Epidermal melanocyte (primary cell): Measurements from ENCODE around the gene SHISA2.

Experiments
- DNase-seq: peaks from one replicate; pipeline ENCODE4 v3.0.0; 2011; ENCODE audit warnings: low spot score; ENCODE audit not compliant: insufficient read length

SHISA2 gene

DNA sequence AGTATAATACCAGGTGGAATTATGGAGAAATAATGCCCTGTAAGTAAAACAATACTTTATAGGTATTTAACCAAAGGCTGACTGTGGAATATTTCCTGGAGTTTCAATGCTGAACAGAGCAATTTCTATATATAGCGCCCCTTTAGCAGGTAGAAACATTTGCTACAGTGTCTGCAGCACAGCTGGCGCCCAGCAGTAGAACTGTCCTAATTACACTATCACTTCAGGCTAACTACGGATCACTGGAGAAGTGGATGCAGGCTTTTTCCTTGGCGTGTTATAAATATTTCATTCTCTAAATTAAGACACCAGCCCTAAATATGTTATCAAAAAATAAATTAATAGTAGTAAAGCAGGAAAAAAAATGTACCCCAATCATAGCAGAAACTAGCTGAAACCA is 3.1 kb downstream of the SHISA2 start:
- no peak for DNase-seq

DNA sequence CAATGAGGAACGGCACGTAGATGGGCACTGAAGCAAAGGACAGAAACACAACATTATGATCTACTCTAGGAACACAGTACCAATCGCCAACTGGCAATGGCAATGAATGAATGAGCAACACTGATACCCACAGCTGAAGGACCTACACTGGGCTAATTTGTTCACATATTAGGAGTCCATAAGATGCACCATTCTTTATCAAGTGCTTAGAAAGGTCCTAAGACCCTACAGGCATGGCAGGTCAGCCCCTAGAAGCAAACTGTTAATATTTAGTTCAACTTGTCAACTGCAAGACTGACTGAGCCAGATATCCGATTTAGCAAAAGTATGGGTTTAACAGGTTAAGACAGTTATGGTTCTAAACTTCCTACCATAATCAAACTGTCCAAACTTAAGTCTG is 4.8 kb downstream of the SHISA2 start:
- no peak for DNase-seq

DNA sequence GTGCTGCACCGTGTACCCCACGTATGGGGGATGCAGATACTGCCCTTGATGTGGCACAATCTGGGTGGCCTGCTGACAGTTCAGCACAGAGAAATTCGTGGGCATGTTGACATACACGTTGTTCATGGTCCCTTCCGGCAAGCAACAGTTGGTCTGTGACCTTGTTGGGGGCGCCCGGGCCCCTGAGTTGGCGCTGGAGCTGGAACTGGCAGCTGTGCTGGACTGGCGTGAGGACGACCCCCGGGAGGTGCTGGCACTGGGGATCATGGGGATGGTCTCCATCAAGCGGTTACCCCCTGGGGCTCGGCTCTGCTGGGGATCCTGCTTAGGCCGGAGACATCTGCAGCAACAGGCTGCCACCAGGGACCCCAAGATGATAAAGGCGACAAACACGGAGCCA is 5.2 kb downstream of the SHISA2 start:
- DNase-seq, result no peak

DNA sequence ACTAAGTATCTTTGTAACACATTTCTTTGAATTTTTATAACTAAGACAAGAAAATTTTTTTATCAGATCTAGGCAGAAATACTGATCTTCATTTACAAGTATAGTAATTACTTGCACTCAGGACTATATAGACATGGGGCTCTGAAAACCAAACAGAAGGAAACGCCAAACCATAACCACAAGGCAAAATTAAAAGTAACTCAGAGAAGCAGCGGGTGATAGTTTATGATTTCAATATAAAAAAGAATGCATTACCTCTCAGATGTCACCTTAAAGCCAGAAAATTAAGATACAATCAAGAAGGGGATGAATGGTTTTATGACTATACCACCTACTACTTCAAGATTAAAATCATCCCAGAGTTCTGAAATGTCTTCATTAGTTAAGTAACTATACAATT is 6.7 kb downstream of the SHISA2 start:
- DNase-seq, result no peak

DNA sequence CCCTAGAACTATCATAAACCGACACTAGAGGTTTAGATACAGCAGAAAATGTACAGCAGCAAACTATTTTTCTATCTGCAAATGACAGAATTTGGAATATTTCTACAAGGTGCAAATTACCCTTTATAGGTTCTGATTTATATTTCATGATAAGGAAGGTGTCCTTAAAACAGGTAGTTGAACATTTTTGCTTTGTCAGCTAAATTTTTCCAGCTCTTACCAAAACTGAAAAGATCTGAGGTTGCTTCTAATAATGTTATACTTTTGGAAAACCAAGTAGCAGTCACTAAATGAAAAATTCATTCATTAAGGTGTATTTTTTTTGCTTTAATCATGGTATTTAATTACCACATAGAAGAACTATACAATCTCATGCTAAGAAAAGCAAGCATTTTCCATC is 9.0 kb downstream of the SHISA2 start:
- DNase-seq, result no peak

DNA sequence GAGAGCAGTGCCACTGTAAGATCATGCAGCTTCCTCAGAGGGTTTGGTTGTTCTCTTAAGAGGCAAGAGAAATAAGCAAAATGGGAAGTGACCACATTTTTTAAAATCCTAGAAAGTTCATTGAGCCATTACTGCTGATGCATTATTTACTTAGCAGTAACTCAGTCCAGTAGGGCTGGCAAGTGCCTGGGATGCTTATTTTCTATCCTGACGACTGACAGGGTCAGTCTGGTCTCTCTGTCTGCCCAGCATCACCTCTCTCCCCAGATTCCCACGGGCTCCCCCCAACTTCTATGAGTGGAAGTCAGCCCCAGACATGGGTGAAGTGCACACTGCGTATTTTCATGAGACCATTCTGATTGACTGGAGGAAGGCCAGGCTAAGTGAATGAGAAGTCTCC is 10.4 kb downstream of the SHISA2 start:
- no peak for DNase-seq

DNA sequence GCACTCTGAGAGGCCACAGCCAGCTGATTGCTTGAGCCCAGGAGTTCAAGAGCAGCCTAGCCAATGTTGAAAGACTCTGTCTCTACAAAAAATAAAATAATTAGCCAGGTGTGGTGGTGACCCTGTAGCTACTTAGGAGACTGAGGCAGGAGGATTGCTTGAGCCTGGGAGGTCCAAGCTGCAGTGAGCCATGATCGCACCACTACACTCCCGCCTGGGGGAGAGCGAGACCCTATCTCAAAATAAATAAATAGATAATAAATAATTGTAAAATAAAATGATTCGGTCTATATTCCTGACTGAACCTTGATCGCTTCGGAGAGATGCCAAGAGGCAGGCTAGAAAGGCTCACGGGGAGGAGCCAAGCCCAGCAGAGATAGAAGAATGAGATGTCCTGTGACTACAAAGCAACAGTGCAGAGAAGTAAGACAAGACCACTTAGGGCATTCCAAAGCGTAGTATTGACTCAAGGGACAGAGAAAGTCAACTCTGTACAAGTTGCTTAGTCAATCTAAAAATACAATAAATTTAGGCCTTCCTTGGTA is 12.8 kb downstream of the SHISA2 start:
- no peak for DNase-seq

DNA sequence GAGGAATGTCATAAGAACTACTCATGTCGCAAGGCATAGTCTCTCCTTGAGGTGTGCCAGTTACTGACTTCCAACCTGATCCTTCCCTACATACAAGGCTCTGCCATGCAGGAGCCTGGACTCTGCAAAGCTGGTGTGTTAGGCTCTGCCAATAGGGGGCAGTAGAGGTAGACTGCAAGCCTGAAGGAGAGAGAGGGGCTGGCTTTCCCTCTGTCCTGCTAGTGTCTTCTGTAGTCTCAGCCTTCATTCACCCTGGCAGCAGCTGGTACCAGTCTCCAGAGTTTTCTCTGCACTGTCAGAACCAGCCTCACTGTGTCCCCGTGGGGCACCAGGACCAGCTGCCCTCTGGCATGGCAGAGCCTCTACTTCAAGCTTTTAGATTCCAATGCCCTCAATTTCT is 14.5 kb downstream of the SHISA2 start:
- no peak for DNase-seq

DNA sequence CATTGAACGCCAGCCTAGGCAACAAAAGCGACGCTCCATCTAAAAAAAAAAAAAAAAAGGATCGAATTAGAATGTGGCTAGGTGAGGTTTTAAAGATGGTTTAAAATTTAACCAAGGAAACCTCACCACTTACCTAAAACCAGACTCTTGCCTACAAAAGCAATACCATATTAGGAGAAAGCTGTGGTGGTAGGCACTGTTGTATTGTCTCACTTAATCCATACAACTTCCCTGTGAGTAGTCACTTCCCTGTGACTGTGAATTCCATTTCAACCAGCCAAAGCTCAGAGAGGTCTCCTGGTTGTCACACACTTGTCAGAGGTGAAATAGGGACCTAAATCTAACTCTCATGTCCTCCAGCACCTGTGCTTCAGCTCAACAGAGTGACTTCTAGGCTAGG is 15.4 kb downstream of the SHISA2 start:
- no peak for DNase-seq

DNA sequence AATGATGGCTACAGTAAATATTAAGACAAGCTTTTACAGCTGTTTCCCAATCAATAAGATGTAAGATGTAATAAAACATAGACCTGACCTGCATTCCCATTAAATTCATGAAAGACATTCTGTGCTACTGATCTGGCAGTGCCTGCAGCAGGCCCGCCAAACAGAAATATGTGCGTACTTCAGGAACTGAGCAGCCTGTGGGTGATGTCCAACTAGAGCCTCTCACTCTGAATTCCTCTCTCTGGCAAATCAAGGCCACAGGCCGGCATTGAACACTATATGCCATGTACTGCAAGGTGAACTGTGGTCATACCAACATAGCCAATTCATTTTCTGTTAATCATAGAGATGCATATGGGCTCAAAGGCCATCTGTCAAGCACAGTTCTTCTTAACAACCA is 17.8 kb downstream of the SHISA2 start:
- no peak for DNase-seq

DNA sequence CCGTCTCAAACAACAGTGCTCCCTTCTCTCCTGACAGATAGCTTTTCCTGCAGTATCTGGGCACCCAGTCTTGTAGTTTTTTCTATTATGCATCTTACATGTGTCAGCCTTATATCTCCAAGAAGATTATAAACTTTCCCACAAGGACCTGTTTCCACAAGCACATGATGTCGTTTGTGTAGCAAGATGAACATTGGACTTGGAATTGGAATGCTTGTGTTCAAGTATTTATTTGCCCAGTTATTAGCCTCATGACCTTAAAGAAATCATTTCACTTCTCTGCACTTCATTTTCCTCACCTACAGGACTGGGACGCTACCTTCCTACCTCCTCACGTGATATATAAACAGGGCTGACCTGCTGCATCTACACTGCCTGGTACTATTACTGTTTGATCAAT is 21.5 kb downstream of the SHISA2 start:
- DNase-seq, result no peak

DNA sequence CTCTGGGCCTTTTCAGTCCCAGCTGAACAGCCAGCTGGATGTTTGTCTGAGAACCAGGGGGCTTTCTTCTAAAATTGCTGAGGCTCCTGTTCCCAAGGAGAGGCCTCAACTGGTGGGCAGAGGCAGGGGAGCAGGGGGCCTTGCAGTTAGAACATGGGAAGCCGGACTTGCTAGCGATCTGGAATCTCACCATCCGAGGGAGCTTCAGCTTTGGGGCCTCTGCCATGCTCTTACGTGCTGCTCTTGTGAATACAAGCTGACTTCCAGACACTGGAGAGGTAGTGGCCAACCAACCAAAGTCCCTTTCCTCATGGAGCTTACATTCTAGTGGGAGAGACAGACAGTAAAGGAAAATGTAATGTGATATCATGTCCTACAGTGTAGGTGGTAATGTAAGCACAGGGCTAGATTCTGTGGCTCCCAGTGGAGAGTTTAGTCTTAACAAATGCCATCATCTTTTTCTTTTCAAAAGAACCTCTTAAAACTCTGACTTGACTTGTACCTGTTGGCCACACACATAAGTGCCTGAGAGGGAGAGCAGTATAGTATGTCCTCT is 22.2 kb downstream of the SHISA2 start:
- DNase-seq, result no peak

DNA sequence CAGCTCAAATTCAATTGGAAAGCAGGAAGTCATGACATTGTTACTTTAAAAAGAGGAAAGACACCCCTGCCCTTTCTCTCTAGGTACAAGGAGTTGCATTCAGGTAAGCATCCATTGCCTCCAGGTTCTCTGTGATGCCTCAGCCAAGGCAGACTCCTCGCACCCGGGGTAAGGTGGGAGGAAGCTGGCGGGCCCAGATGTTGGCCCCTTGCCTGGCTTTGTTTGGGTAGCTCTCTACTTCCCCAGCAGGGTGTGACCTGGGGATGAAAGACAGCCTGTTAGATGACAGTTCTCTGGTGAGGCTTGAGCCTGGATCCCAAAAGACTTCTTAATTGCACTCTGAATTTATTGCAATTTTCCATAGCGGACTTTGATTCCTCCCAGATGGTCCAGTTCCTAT is 25.6 kb downstream of the SHISA2 start:
- DNase-seq, result no peak

DNA sequence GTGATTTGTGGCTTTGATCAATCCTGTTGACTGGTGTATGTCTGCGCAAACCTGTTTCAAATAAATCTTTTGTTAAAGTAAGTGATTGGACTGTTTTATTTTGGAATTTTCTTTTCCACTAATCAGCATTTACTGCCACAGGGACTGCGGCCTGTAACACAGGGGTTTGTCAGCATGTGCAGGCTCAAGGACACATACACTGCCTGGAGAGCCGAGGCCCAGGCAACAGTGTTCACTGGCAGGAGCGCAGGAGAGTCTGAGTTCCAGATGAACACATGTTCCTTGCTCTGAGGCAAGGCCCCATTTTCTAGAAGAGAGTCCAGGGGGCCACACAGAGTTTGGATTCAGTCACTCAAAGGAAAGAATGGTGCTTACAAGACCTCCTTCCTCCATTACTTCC is 26.0 kb downstream of the SHISA2 start:
- DNase-seq, result no peak

DNA sequence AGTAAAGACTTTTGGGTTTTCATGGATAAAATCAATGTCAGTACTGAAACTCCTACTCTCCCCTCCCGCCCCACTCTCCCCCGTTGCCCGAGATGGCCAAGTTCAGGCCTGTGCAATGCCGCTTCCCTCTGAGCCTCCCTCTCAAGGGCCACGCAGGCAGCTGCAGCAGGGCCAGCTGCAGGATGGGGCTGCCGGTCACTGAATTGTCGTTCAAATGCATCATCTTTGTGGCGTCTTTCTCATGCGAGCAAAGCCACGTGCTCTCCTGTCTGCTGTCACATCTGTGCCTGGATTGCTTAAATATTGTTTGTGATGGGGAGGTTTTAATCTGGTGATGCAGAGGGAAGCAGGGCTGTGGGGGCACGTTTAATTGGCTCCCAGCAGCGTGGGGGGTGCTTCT is 26.6 kb downstream of the SHISA2 start:
- DNase-seq, result no peak

DNA sequence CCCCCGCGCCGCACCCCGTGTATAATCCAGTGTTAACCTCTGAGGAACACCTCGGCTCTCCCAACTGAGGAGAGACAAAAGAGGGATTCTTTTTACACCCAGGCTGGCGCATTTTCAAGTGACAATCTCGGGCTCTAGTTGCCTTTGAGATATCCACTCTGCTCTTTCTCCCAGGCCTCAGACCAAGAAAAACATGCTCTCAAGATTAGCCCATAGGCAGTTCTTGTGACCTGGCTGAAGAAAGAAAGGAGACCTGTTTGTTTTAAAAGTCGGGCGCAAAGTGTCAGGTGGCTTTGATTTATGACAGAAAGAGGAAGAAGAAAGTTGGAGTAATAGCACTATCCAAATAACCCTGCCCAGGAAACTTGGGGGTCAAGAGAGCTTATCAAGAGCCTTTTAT is 27.3 kb downstream of the SHISA2 start:
- DNase-seq, result no peak

DNA sequence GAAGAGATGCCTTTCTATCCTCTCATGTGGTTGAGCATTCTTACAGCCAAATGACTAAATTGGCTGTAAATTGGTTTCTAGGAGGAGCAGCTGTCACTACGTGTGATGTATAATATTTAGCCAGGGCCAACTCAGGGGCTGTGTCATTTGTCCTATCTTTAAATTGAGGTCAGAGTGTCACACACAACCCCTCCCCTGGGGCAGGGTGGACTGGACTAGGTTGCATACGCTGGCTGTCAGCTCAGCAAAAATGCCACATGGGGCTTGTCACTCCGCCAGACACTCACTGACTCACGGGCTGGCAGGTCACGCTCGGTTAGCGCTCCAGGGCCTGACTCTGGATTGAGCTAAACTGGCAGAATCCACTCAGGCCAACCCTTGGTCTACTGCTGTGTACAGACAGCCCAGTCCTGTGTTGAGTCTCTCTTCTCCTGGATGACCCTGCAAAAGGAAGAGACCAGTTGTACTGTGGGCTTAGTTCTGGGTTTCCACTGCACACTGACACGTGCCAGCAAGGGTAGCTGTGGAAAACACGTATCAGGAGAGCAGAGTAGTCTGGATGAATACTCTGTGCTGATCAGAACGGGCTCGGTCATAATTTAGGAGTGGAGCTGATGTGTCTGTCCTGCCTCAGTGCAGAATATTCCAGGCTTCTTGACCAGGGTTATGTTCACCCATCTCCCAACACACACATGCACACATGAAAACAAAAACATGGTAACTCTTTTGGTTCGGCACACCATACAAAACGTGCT is 29.1 kb downstream of the SHISA2 start:
- no peak for DNase-seq

DNA sequence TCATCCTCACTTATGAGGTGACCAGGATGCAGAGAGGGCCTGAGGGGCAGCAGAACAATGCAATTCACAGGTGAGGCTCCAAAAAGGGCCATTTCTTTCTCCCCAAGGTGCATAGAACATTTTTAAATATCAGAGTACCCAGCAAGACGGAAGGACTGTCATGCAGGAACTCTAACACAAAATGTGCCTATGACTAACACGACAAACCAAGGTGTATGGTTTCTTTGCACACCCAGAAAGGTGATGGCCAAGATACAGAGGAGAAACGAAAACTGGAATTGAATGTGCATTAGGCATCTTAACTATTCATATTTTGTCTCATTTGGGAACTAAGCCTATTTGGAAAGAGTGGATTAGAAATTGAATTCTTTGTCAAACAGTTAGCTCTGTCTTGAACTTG is 29.9 kb downstream of the SHISA2 start:
- DNase-seq, result no peak

DNA sequence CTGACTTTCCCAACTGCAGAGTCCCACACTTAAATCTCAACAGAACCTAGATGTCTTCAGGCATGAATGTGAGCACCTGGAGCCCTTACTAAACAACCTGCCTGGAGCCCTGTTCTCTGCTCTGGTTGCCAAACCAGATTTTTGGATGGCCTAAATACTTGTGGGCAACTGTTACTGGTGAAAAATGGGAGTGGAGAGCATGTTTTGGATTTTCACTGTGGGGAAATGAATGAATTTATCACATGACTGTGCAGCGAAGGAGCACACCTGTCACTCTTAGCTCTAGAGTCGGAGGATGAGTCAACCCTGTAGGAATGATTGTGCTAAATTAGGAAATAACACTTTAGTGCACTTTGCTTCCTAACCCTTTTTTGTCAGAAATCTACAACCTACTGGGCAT is 30.3 kb downstream of the SHISA2 start:
- no peak for DNase-seq

DNA sequence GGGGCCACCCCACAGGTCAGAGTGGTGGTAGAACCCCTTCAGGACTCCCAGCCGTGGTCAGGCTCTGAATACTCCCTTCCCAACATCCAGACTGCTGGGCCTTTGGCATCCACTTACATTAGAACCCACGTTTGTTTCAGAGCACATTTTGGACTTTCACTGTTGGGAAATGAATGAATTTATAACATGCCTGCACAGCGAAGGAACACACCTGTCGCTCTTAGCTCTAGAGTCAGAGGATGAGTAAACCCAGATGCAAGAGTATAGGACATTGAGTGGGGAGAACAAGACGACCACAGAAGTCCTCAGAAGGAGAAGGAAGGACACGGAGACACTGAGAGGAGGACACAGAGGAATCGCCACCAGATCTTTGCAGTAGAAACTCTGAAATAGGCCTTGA is 30.9 kb downstream of the SHISA2 start:
- no peak for DNase-seq

DNA sequence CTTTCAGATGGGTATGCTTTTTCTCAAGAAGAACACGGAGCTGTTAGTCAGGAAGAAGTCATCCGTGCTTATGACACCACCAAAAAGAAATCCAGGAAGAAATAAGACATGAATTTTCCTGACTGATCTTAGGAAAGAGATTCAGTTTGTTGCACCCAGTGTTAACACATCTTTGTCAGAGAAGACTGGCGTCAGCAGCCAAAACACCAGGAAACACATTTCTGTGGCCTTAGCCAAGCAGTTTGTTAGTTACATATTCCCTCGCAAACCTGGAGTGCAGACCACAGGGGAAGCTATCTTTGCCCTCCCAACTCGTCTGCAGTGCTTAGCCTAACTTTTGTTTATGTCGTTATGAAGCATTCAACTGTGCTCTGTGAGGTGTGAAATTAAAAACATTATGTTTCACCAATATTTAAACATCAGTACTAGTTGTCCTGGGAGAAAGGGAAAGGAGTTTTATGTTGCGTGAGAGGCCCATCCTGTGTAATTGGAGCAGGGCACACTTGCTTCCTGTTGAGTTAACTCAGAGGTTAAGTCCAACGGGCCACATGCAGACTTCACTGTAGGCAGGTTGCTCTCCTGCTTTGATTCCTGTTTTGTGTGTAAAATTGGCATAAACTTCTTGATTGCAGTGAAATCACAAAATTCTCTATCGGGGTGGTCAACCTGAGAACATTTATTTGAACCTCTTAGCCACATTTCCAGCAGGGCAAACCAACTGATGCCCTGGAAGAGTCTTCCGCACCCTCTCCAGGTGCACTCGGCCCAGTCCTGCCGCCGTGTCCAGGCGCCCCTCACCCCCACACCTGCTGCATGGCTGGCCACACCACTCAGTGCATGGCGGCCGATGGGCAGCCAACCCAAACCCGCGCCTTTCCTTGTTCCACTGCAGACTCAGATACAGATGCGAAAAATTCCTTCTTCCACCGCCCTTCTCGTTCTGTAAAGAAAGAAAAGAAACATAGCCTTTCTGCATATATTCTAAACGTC is 31.6 kb downstream of the SHISA2 start:
- no peak for DNase-seq

DNA sequence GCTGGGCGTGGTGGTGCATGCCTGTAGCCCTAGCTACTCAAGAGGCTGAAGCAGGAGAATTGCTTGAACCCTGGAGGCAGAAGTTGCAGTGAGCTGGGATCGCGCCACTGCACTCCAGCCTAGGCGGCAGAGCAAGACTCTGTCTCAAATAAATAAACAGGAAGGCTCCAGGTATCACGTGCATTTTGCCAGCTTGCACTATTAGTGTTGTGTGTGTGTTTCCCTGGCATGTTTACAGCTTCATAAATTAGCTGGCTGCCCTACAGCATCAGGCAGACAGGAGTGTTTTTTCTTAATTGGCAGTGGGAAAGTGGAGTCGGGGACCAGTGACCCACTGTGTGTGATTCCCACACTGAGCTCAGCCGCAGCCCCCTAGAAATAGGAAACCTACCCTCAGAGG is 32.6 kb downstream of the SHISA2 start:
- DNase-seq, result no peak
